Suppressor macrophage treated with lipopolysaccharide for 4 hours (primary cell): ENCODE data around the gene AASS.

Source experiments
- DNase-seq: peaks from one replicate; pipeline ENCODE4 v3.0.0-alpha.2; 2020

Gene AASS

GRCh38 chr7:122103064-122103463, 41.0 kb downstream of the AASS start:
- DNase-seq = no peak

GRCh38 chr7:122100021-122100420, 44.0 kb downstream of the AASS start:
- DNase-seq = no peak

- DNase-seq = no peak
Observed at GRCh38 chr7:122095642-122096041, 48.4 kb downstream of the AASS start.

GRCh38 chr7:122094549-122094948, 49.5 kb downstream of the AASS start:
- DNase-seq = no peak

- peak; percentile 76 for DNase-seq
Observed at GRCh38 chr7:122092964-122093797, 50.9 kb downstream of the AASS start.

- DNase-seq = no peak
Observed at GRCh38 chr7:122082670-122083069, 61.4 kb downstream of the AASS start.

- no peak for DNase-seq
Observed at GRCh38 chr7:122082160-122082559, 61.9 kb downstream of the AASS start.

DNA sequence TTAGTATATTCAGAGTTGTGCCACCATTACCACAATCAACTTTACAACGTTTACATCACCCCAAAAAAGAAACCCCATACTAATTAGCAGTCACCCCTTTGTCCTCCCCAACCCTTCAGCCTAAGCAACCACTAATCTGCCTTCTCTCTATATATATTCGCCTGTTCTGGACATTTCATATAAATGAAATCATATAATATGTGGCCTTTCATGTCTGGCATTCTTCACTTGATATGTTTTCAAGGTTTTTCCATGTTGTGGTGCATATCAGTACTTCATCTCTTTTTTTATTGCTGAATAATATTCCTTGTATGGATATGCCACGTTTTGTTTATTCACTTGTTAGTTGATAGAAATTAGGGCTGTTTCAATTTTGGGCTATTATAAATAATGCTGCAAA, 70.4 kb downstream of the AASS start:
- no peak for DNase-seq

- no peak for DNase-seq
Observed at GRCh38 chr7:122072924-122073599, 71.0 kb downstream of the AASS start.

DNA sequence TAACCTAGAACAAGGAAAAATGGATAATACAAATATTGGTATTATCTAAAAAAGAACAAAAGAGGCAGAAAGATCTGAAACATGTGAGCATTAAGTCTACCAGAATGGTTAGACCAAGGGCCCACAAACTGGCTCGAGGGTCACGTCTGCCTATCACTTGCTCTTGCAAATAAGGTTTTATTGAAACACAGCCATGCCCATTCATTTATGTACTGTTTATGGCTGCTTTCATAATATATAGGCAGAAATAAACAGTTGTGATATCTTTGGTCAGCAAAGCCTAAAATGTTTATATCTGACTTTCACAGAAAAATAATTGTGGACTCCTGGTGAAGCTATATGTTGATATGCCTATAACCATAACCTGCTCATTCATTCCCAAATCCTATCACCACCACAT, 71.8 kb downstream of the AASS start:
- DNase-seq = no peak

DNA sequence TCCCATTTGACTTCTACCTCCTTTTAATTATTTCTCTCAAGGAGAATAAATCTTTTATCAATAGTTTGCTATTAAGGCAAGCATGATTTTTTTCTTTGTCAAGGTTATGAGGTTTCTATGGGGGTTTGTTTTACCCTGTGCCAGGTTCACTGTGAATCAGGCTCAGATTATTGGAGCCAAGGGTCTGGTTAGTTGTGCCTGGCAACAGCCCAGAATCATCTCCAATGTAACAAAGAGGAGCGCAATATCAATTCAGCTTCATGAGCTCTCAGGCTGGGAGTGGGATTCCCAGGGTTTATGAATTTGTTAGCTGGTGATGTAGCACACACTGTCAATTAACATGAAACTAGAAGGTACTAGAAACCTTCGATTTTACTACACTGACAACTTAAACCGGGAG, 73.2 kb downstream of the AASS start:
- no peak for DNase-seq

GRCh38 chr7:122070062-122070461, 74.0 kb downstream of the AASS start:
- no peak for DNase-seq

DNA sequence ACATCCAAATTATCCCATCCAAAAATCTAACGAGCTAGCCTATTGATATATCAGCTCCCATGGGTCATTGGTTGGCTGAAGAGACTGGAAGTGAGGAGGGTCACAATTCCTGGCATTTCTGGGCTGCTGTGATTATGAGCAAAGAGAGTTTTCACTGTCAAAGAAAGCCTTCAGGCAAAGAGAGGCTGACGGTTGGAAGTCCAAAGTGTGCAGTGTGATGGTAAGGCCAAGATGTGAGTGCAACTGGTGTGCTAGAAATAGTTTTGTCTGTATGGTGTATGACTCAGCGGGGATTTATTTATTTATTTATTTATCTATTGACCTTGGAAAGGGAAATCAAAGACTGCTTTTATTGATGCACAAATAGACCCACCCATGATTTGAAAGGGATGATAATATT, 75.0 kb downstream of the AASS start:
- DNase-seq = no peak

GRCh38 chr7:122068046-122068445, 76.0 kb downstream of the AASS start:
- no peak for DNase-seq

GRCh38 chr7:122067077-122067476, 77.0 kb downstream of the AASS start:
- no peak for DNase-seq

- DNase-seq = no peak
Observed at GRCh38 chr7:122064971-122065370, 79.1 kb downstream of the AASS start.

DNA sequence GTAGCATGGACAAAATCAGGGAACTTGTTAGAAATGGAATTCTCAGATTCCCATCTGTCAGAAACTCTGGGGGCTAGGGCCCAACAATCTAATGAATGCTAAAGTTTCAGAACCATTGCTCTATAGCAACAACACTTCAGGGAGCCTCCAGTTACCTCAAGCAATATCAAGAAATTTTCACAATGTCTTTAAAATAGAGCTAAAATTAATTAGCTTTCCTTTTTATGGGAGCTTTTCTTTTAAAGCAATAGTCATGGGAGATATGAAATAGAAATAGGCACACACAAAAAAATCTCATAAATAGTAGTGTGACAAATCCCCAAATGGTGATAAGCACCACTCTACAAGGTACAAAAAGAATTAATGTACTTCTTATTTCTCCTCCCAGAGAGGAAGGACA, 80.9 kb downstream of the AASS start:
- DNase-seq = no peak

- no peak for DNase-seq
Observed at GRCh38 chr7:122059542-122059941, 84.5 kb downstream of the AASS start.

DNA sequence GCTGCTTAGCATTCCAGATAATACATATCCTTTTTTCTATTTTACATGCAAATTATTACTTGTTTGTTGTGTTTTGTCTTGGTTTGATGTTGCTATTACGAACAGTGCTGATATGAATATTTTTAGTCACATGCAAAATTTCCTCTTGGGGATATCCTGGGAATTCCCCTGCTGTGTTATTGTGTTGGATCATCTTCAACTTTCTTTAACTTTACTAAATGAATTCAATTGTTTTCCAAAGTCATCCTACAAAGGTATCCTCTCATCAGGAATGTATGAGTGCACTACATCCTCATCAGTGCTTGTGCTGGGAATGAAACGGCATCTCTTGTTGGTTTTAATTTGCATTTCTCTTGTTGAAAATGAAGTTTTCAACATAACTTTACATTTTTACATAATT, 87.1 kb downstream of the AASS start:
- DNase-seq = no peak

GRCh38 chr7:122055073-122055472, 89.0 kb downstream of the AASS start:
- DNase-seq = no peak

GRCh38 chr7:122054393-122054792, 89.7 kb downstream of the AASS start:
- DNase-seq = no peak

DNA sequence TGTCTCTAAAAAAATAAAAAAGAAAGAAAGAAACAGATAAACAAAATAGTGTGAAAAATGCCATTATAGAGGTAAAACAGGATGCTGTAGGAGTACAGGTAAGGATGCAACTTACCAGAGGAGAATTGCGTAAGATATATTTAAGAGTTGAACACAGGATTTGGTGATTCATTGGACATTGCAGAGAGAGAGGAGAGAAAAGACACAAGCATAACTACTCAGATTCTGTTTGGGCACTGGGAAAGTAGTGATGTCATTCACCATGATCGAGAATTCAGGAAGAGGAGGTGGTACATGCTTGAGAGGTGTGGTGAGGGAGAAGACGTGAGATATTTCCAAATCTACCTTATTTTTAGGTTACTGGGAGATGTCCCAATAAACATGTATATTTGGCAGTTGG, 97.6 kb downstream of the AASS start:
- no peak for DNase-seq

GRCh38 chr7:122040147-122040546, 103.9 kb downstream of the AASS start:
- no peak for DNase-seq

DNA sequence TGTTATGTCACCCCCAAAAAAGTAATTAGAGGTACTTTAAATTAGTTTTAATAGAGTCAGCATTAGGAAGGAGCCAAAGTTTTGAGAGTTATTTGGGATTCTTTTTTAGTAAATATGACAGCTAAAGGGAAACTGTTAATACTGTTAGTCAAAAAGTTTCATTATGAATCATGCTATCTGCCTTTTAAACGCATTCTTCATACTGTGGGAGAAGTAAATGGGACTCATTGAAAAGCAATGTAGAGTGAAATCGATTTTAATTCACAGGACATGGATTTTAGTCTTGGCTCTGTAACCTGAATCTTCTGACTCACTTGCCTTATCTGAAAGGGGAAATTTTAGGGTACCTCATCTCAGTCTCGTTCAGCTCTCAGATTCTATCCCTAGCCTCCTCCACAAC, 105.1 kb downstream of the AASS start:
- DNase-seq = no peak

- DNase-seq = no peak
Observed at GRCh38 chr7:122038134-122038533, 105.9 kb downstream of the AASS start.
